LNCaP clone FGC (cell line): ENCODE results near the gene SERPINB6.
"Not testable (repeated sequence)": the region's sequence is repeated elsewhere in the genome, so short reads cannot be mapped to it uniquely, and the experiment has no call there.

Experiments
- DNase-seq: peaks from one replicate; pipeline ENCODE4 v3.0.0-alpha.2; 2011; ENCODE audit warnings: low read depth
- H3K4me3 ChIP-seq: 2 replicates; pipeline ENCODE4 v1.5.1; 2011; ENCODE audit warnings: mild to moderate bottlenecking, low read depth, low read length, control low read depth
- TF ChIP-seq, protein P1 (sequence below): IDR thresholded peaks from 2 replicates; pipeline ENCODE4 v1.5.1; 2012; ENCODE audit warnings: mild to moderate bottlenecking; ENCODE audit not compliant: control insufficient read depth, insufficient read depth; ENCODE audit errors: extremely low read depth

The SERPINB6 gene

DNA sequence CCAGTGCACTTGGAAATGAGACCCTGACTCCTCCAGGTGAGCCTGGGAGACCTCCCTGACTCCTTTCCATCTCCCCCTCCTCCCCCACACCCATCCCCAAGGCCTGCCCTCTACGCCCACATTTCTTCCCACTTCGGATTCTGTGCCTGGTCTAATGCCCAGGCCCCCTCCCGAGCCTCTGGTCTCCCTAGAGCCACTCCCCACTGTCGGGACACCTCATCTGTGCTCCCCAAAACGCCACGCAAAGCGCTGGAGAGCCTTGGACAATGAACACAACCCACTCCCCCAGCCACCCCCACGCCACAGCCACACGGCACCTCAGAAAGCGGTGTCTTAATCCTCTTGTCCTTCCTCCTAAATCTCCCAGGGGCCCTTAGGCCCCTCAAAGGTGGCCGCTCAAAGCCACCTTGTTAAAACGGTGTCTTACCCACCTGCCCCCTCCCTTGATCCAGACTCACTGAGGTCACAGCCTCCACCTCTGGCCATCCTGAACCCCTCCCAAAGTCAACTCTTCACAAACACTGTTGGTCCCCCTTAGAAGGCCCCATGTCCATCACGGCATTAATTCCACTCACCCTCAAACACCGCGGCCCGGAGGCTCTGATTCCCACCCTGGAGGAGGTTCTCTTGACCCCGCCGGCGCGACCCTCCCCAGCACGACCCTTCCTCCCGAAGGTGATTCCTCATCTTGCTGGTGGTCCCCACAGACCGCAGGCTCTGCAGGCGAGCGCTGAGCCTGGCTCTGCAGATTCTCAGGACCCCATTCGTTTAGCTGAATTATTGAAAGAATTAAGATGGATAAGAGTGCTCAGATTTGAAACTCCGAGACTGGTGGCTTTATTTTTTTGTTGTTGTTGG lies 69.5 kb downstream of the SERPINB6 start:
- DNase-seq, H3K4me3 ChIP-seq: not testable (repeated sequence)

DNA sequence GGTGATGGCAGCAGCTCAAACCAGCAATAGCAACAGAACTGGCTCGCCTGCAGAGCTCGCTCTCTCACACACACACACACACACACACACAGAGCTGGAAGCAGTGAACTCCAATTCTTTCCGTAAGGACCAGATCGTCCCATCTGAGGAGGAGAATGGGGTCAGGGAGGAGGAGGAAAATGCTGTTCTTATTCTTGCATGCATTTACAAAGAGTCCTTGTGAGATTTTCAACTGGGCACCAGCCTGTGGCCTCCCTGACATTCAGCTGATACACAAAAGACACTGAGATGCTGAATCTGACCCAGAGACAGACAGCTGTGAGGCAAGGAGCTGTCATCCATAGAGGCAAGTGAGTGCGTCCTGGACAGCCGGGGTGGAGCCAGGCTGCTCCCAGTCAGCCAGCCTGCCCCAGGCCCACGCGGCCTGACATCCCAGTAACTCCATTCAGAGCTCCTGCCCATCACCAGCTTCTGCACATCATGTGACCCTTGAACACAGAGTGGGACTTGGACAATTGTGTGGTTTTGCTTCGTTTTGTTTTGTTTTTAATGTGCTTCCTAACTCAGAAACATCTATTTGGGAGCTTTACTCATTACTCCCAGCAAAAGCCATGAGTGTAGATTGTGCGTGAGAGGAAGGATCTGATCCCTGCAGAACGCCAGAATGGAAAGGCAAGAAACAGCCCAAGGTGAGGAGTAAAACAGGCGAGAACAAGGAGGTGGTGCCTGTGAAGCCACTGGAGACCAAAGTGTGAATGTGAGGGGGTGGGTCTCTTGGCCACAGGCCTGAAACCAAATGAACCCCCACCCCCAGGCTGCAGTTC lies 70.3 kb downstream of the SERPINB6 start:
- no peak for DNase-seq
- TF ChIP-seq, protein P1, sequence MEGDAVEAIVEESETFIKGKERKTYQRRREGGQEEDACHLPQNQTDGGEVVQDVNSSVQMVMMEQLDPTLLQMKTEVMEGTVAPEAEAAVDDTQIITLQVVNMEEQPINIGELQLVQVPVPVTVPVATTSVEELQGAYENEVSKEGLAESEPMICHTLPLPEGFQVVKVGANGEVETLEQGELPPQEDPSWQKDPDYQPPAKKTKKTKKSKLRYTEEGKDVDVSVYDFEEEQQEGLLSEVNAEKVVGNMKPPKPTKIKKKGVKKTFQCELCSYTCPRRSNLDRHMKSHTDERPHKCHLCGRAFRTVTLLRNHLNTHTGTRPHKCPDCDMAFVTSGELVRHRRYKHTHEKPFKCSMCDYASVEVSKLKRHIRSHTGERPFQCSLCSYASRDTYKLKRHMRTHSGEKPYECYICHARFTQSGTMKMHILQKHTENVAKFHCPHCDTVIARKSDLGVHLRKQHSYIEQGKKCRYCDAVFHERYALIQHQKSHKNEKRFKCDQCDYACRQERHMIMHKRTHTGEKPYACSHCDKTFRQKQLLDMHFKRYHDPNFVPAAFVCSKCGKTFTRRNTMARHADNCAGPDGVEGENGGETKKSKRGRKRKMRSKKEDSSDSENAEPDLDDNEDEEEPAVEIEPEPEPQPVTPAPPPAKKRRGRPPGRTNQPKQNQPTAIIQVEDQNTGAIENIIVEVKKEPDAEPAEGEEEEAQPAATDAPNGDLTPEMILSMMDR = no peak
- H3K4me3 ChIP-seq = no peak overlapping the region

DNA sequence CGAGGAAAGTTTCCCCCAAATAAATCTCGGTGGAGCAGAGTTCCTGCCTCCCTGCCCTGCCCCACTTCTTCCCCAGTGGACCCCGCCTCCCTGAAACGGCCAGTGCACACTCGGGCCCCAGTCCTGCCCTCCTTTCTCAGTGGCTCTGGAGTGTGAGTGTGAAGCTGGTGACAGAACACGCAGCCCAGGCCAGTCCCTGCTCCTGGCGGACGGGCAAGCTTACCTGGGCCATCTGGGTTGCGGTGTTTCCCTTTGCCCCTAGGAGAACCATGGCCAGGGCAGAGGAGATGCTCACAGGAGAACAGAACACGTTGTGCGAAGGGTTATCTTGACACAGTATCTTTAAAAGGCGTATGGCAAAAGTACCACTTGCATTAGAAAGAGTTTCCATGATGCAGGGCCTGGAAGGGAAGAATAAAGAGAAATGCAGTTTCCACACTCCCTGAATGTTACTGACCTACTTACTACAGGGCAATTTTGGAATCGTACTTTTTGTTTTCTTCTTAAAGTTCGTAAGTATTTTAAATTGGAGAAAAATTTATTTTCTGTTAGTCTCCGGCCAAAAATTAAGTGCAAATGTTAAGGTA lies 71.1 kb downstream of the SERPINB6 start:
- H3K4me3 ChIP-seq = no peak overlapping the region
- TF ChIP-seq, protein P1 = no peak
- DNase-seq = no peak

DNA sequence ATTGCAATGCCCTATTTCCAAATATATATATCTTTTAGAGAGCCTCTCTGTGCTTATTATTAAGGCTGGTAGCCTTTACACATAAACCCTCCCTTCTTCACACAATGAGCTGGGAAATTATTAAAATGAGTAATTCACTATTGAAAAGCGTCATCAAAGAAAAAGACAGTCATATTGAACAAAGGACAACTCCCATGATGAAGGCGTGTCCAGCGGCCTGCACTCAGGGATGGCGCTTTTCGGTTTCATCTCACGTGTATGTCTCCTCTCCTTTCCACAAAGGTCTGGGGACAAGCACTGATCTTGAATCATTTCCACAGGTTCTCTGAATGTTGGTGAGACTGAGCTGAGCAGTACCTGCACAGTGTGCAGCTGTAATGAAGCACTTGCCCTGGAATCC lies 71.8 kb downstream of the SERPINB6 start:
- TF ChIP-seq, protein P1 = no peak
- DNase-seq = no peak
- H3K4me3 ChIP-seq = no peak overlapping the region
